H9 (cell line): ENCODE results near the gene MX1. TPM values are rescaled to one million over a fixed set of nuclear protein-coding genes. Genes with fewer than 3 reads are reported as not detected.
A peak's percentile ranks its signal among the peaks of the same experiment; 100 is the strongest.

Experiments
- DNase-seq: peaks from one replicate; pipeline ENCODE4 v3.0.0-alpha.2; 2017
- H2AFZ ChIP-seq: one replicate; pipeline ENCODE4 v1.6.1; 2013; ENCODE audit warnings: mild to moderate bottlenecking, low read length, control low read depth, moderate library complexity
- H2AK5ac ChIP-seq: 2 replicates; pipeline ENCODE4 v1.6.1; 2013; ENCODE audit warnings: low read length, control low read depth, mixed read lengths; ENCODE audit not compliant: insufficient read length
- H2BK120ac ChIP-seq: one replicate; pipeline ENCODE4 v1.6.1; 2013; ENCODE audit warnings: low read depth, mild to moderate bottlenecking, low read length, control low read depth, inconsistent platforms; ENCODE audit not compliant: poor library complexity, severe bottlenecking
- H2BK12ac ChIP-seq: 2 replicates; pipeline ENCODE4 v1.6.1; 2013; ENCODE audit warnings: low read length, control low read depth, mixed read lengths, low read depth; ENCODE audit not compliant: insufficient read length
- H2BK15ac ChIP-seq: 2 replicates; pipeline ENCODE4 v1.6.1; 2013; ENCODE audit warnings: low read depth, low read length, control low read depth
- H2BK20ac ChIP-seq: one replicate; pipeline ENCODE4 v1.6.1; 2013; ENCODE audit warnings: low read depth, mild to moderate bottlenecking, low read length, control low read depth, inconsistent platforms; ENCODE audit not compliant: poor library complexity, severe bottlenecking
- H2BK5ac ChIP-seq: 2 replicates; pipeline ENCODE4 v1.6.1; 2013; ENCODE audit warnings: low read length, control low read depth, mixed read lengths; ENCODE audit not compliant: insufficient read length
- H3K14ac ChIP-seq: 2 replicates; pipeline ENCODE4 v1.6.1; 2013; ENCODE audit warnings: low read length, control low read depth; ENCODE audit not compliant: insufficient read depth
- H3K18ac ChIP-seq: 2 replicates; pipeline ENCODE4 v1.6.1; 2013; ENCODE audit warnings: low read depth, mild to moderate bottlenecking, mixed read lengths, low read length, control low read depth; ENCODE audit not compliant: insufficient read length
- H3K23ac ChIP-seq: 2 replicates; pipeline ENCODE4 v1.6.1; 2013; ENCODE audit warnings: low read length, control low read depth, mixed read lengths, low read depth; ENCODE audit not compliant: insufficient read length
- H3K23me2 ChIP-seq: 2 replicates; pipeline ENCODE4 v1.6.1; 2013; ENCODE audit warnings: low read depth, mild to moderate bottlenecking, mixed read lengths, low read length, control low read depth; ENCODE audit not compliant: insufficient read length, poor library complexity, severe bottlenecking
- H3K27ac ChIP-seq: 2 replicates; pipeline ENCODE4 v1.5.1; 2013; ENCODE audit warnings: low read length, control low read depth, mixed read lengths, low read depth; ENCODE audit not compliant: insufficient read length
- H3K27me3 ChIP-seq: 2 replicates; pipeline ENCODE4 v1.6.1; 2013; ENCODE audit warnings: low read length, control low read depth, inconsistent platforms; ENCODE audit not compliant: insufficient read depth
- H3K4ac ChIP-seq: 2 replicates; pipeline ENCODE4 v1.6.1; 2013; ENCODE audit warnings: low read depth, mild to moderate bottlenecking, control low read depth, inconsistent platforms, low read length, moderate library complexity
- H3K4me1 ChIP-seq: 2 replicates; pipeline ENCODE4 v1.6.1; 2013; ENCODE audit warnings: low read length, control low read depth, inconsistent platforms; ENCODE audit not compliant: insufficient read depth
- H3K4me2 ChIP-seq: 2 replicates; pipeline ENCODE4 v1.6.1; 2013; ENCODE audit warnings: low read length, control low read depth, mixed read lengths; ENCODE audit not compliant: insufficient read length, insufficient read depth
- H3K56ac ChIP-seq: 2 replicates; pipeline ENCODE4 v1.6.1; 2013; ENCODE audit warnings: low read depth, mild to moderate bottlenecking, mixed read lengths, low read length, control low read depth; ENCODE audit not compliant: insufficient read length
- H3K79me1 ChIP-seq: 2 replicates; pipeline ENCODE4 v1.6.1; 2013; ENCODE audit warnings: low read depth, mild to moderate bottlenecking, moderate library complexity, low read length, control low read depth, inconsistent platforms; ENCODE audit not compliant: insufficient read depth, poor library complexity, severe bottlenecking
- H3K79me2 ChIP-seq: 2 replicates; pipeline ENCODE4 v1.6.1; 2013; ENCODE audit warnings: low read length, control low read depth, inconsistent platforms; ENCODE audit not compliant: insufficient read depth
- H3K9ac ChIP-seq: 2 replicates; pipeline ENCODE4 v1.6.1; 2013; ENCODE audit warnings: low read length, control low read depth, mixed read lengths; ENCODE audit not compliant: insufficient read length; ENCODE audit errors: extremely low read depth
- H3K9me3 ChIP-seq: one replicate; pipeline ENCODE4 v1.6.1; 2013; ENCODE audit warnings: low read depth, low read length, inconsistent platforms; ENCODE audit not compliant: control insufficient read depth
- H3T11ph ChIP-seq: one replicate; pipeline ENCODE4 v1.6.1; 2013; ENCODE audit warnings: mild to moderate bottlenecking, low read length, control low read depth, inconsistent platforms
- H4K20me1 ChIP-seq: one replicate; pipeline ENCODE4 v1.6.1; 2013; ENCODE audit not compliant: control insufficient read depth, insufficient read length, insufficient read depth
- H4K5ac ChIP-seq: 2 replicates; pipeline ENCODE4 v1.6.1; 2013; ENCODE audit warnings: low read depth, mild to moderate bottlenecking, mixed read lengths, low read length, control low read depth; ENCODE audit not compliant: insufficient read length
- H4K8ac ChIP-seq: replicated peaks from 2 replicates; pipeline ENCODE4 v1.6.1; 2013; ENCODE audit warnings: low read length, control low read depth, mixed read lengths, low read depth; ENCODE audit not compliant: insufficient read length
- H4K91ac ChIP-seq: 2 replicates; pipeline ENCODE4 v1.6.1; 2013; ENCODE audit warnings: low read depth, mild to moderate bottlenecking, moderate library complexity, mixed read lengths, low read length, control low read depth; ENCODE audit not compliant: insufficient read length
- H3K27ac Mint-ChIP-seq, 3 experiments: 2 replicates in 2 of 3; 3 replicates in 1 of 3; pipeline ENCODE4 v1.8.0; 2020 to 2021; ENCODE audit warnings: mixed read lengths in 3 of 3, mild to moderate bottlenecking in 1 of 3, moderate library complexity in 1 of 3
- H3K27me3 Mint-ChIP-seq: 2 replicates; pipeline ENCODE4 v1.8.0; 2021; ENCODE audit warnings: low read depth, mild to moderate bottlenecking, moderate library complexity, mixed read lengths
- H3K36me3 Mint-ChIP-seq, 3 experiments: 2 replicates in 2 of 3; 3 replicates in 1 of 3; pipeline ENCODE4 v1.8.0; 2020 to 2021; ENCODE audit warnings: low read depth in 3 of 3, mixed read lengths in 3 of 3; ENCODE audit not compliant: insufficient read depth in 1 of 3
- H3K4me1 Mint-ChIP-seq, 2 experiments: 2 replicates each; pipeline ENCODE4 v1.8.0; 2020; ENCODE audit warnings: mixed read lengths in 2 of 2
- H3K4me3 Mint-ChIP-seq, 2 experiments: 2 replicates in 1 of 2; 3 replicates in 1 of 2; pipeline ENCODE4 v1.8.0; 2020 to 2021; ENCODE audit warnings: mild to moderate bottlenecking in 2 of 2, mixed read lengths in 2 of 2, moderate library complexity in 1 of 2
- H3K9me3 Mint-ChIP-seq, 2 experiments: 2 replicates in 1 of 2; 3 replicates in 1 of 2; pipeline ENCODE4 v1.8.0; 2020; ENCODE audit warnings: mild to moderate bottlenecking in 2 of 2, mixed read lengths in 2 of 2, moderate library complexity in 1 of 2
- WGBS: extraction: QIAGEN DNeasy Blood & Tissue Kit; methylation state at CpG from one replicate; pipeline ENCODE4 v1.1.7; 2013; ENCODE audit warnings: missing lambda C conversion rate, low lambda C conversion rate, mixed read lengths; ENCODE audit not compliant: insufficient read length; ENCODE audit errors: extremely low coverage; 5-methylcytosine and 5-hydroxymethylcytosine counted together
- total RNA-seq: library from RNA; stranded (reverse); gene quantifications from 2 replicates; pipeline ENCODE4 v1.2.1, GENCODE V29; 2021
- TF ChIP-seq, protein P1 (sequence below): fragments of 200-600 bp; sonication (generic); conservative IDR thresholded peaks from 3 replicates; pipeline ENCODE4 v1.8.0; 2021; ENCODE audit warnings: antibody characterized with exemption, mild to moderate bottlenecking

The MX1 gene
- total RNA-seq, 1 experiment from 2014 or later: 6.3 TPM

DNA sequence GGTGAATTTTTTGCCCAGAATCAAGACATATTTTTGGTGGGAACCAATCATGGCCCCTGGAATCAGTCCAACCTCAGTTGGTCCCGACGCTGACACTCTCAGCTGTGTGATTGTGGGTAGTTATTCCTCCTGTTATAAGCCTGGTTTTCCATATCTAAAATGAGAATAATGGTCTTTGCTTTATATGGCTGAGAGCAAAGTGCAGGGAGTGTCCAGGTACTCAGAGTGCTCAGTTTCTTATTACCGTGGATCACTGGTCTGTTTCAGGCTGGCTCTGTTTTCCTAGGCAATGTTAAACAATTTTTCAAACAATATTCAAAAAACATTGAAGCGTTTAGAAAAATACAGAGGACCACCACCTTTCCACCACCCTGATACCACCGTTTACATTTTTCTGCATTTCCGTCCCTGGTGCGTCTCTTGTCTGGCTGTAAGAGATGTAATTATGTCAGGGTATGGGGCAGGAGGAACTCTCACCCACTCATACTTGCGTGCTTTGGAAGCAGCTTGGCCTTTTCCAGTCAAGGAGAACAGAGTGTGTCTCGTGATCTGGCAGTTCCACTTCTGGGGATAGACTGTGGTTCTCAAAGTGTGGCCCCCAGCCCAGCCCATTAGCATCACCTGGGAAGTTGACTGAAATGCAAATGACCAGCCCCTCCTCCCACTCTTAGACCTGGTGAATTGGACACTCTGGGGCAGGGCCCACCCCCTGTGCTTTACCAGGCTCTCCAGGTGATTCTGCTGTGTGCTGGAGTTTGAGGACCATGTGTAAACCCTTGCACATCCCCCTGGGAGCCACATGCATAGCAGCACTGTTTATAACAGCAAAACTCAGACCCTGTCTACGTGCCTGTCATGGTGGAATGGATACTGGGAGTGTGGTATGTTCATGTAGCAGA, 6.8 kb downstream of the MX1 start:
- no peaks in the 10 kb centered on the region for H3K79me1 ChIP-seq
- no peak overlapping the region for H2BK12ac ChIP-seq
- no peak overlapping the region for H3K23ac ChIP-seq
- no peak overlapping the region for H3T11ph ChIP-seq
- H2AK5ac ChIP-seq: no peak overlapping the region
- H3K4ac ChIP-seq: no peak overlapping the region
- H3K4me2 ChIP-seq: no peak overlapping the region
- H3K23me2 ChIP-seq: no peaks in the 10 kb centered on the region
- H2BK120ac ChIP-seq: no peak overlapping the region
- H3K9ac ChIP-seq: no peak overlapping the region
- H3K79me2 ChIP-seq: no peaks in the 10 kb centered on the region
- DNase-seq: peak; percentile 25
- H4K5ac ChIP-seq: no peak overlapping the region
- Mint-ChIP-seq H3K27me3 (peaks cover 7% of the 10 kb centered on the region), H3K27ac (peak overlapping the region in 2 of 3 experiments; percentile 19 to 69; a peak in 2 of 7 replicates), H3K4me3 (no peak overlapping the region), H3K4me1 (peaks cover 19 to 22% of the 10 kb centered on the region in 2 experiments), H3K9me3 (peaks cover 5 to 6% of the 10 kb centered on the region in 2 experiments; a peak in 4 of 5 replicates), H3K36me3 (peaks cover 8 to 31% (median 12%) of the 10 kb centered on the region in 3 experiments)
- H2BK15ac ChIP-seq: no peak overlapping the region
- no peak overlapping the region for H2AFZ ChIP-seq
- H4K91ac ChIP-seq: no peak overlapping the region
- no peak overlapping the region for H2BK5ac ChIP-seq
- no peaks in the 10 kb centered on the region for H3K9me3 ChIP-seq
- H3K4me1 ChIP-seq: peaks cover 5% of the 10 kb centered on the region; the same call in 1 of the 2 replicates
- H3K27me3 ChIP-seq: no peaks in the 10 kb centered on the region
- no peak overlapping the region for H3K27ac ChIP-seq
- no peak overlapping the region for H4K8ac ChIP-seq
- no CpG with 5 or more reads among the region's 10 CpGs for WGBS
- TF ChIP-seq, protein P1, sequence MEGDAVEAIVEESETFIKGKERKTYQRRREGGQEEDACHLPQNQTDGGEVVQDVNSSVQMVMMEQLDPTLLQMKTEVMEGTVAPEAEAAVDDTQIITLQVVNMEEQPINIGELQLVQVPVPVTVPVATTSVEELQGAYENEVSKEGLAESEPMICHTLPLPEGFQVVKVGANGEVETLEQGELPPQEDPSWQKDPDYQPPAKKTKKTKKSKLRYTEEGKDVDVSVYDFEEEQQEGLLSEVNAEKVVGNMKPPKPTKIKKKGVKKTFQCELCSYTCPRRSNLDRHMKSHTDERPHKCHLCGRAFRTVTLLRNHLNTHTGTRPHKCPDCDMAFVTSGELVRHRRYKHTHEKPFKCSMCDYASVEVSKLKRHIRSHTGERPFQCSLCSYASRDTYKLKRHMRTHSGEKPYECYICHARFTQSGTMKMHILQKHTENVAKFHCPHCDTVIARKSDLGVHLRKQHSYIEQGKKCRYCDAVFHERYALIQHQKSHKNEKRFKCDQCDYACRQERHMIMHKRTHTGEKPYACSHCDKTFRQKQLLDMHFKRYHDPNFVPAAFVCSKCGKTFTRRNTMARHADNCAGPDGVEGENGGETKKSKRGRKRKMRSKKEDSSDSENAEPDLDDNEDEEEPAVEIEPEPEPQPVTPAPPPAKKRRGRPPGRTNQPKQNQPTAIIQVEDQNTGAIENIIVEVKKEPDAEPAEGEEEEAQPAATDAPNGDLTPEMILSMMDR: no peak
- no peaks in the 10 kb centered on the region for H4K20me1 ChIP-seq
- no peak overlapping the region for H2BK20ac ChIP-seq
- no peak overlapping the region for H3K18ac ChIP-seq
- no peak overlapping the region for H3K56ac ChIP-seq
- no peak overlapping the region for H3K14ac ChIP-seq
